HG03280 (cell line): ENCODE data around the gene WSCD1.

ENCODE experiments used
- ATAC-seq: cut with Tn5 transposase; IDR thresholded peaks from one replicate; pipeline ENCODE4 v1.9.1; 2021; ENCODE audit warnings: mild to moderate bottlenecking, moderate library complexity; ENCODE audit not compliant: unreplicated experiment

The WSCD1 gene

GRCh38 chr17:6104956-6105648, 34.9 kb downstream of the WSCD1 start:
- no peak for ATAC-seq

- ATAC-seq: no peak
Observed at GRCh38 chr17:6105649-6106007, 35.4 kb downstream of the WSCD1 start.

- ATAC-seq: no peak
Observed at GRCh38 chr17:6106212-6106611, 36.0 kb downstream of the WSCD1 start.

- ATAC-seq: no peak
Observed at GRCh38 chr17:6107791-6108190, 37.6 kb downstream of the WSCD1 start.

- no peak for ATAC-seq
Observed at GRCh38 chr17:6108382-6108781, 38.2 kb downstream of the WSCD1 start.

GRCh38 chr17:6108987-6109386, 38.8 kb downstream of the WSCD1 start:
- no peak for ATAC-seq

GRCh38 chr17:6109536-6109935, 39.4 kb downstream of the WSCD1 start:
- no peak for ATAC-seq

GRCh38 chr17:6110088-6110487, 39.9 kb downstream of the WSCD1 start:
- no peak for ATAC-seq

- no peak for ATAC-seq
Observed at GRCh38 chr17:6110592-6110991, 40.4 kb downstream of the WSCD1 start.

- no peak for ATAC-seq
Observed at GRCh38 chr17:6120351-6120750, 50.2 kb downstream of the WSCD1 start.

GRCh38 chr17:6124856-6125255, 54.7 kb downstream of the WSCD1 start:
- ATAC-seq: no peak

- no peak for ATAC-seq
Observed at GRCh38 chr17:6126768-6127167, 56.6 kb downstream of the WSCD1 start.

- ATAC-seq: no peak
Observed at GRCh38 chr17:6134721-6135120, 64.5 kb downstream of the WSCD1 start.

- no peak for ATAC-seq
Observed at GRCh38 chr17:6135236-6135635, 65.1 kb downstream of the WSCD1 start.

GRCh38 chr17:6135996-6136395, 65.8 kb downstream of the WSCD1 start:
- no peak for ATAC-seq

GRCh38 chr17:6137716-6138502, 67.7 kb downstream of the WSCD1 start:
- no peak for ATAC-seq

GRCh38 chr17:6138761-6139446, 68.7 kb downstream of the WSCD1 start:
- no peak for ATAC-seq

- no peak for ATAC-seq
Observed at GRCh38 chr17:6139447-6139832, 69.3 kb downstream of the WSCD1 start.

- no peak for ATAC-seq
Observed at GRCh38 chr17:6140188-6140587, 70.0 kb downstream of the WSCD1 start.

GRCh38 chr17:6140728-6141330, 70.7 kb downstream of the WSCD1 start:
- no peak for ATAC-seq

GRCh38 chr17:6142701-6143100, 72.5 kb downstream of the WSCD1 start:
- ATAC-seq: no peak

- ATAC-seq: no peak
Observed at GRCh38 chr17:6145946-6146345, 75.8 kb downstream of the WSCD1 start.
